22Rv1 (cell line): ENCODE results near the gene DCTN1.

ENCODE experiments used
- ZFX ChIP-seq: fragments of 450-650 bp; IDR thresholded peaks from 2 replicates; pipeline ENCODE4 v1.6.1; 2017; ENCODE audit warnings: antibody characterized with exemption, borderline replicate concordance
- TF ChIP-seq, protein P1 (sequence below): fragments of 450-650 bp; IDR thresholded peaks from 2 replicates; pipeline ENCODE4 v1.5.1; 2017; ENCODE audit warnings: mild to moderate bottlenecking

- TF ChIP-seq, protein P1, sequence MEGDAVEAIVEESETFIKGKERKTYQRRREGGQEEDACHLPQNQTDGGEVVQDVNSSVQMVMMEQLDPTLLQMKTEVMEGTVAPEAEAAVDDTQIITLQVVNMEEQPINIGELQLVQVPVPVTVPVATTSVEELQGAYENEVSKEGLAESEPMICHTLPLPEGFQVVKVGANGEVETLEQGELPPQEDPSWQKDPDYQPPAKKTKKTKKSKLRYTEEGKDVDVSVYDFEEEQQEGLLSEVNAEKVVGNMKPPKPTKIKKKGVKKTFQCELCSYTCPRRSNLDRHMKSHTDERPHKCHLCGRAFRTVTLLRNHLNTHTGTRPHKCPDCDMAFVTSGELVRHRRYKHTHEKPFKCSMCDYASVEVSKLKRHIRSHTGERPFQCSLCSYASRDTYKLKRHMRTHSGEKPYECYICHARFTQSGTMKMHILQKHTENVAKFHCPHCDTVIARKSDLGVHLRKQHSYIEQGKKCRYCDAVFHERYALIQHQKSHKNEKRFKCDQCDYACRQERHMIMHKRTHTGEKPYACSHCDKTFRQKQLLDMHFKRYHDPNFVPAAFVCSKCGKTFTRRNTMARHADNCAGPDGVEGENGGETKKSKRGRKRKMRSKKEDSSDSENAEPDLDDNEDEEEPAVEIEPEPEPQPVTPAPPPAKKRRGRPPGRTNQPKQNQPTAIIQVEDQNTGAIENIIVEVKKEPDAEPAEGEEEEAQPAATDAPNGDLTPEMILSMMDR: no peak
- TF ChIP-seq ZFX: no peak
Measured at GRCh38 chr2:74378007-74378406, 2.1 kb downstream of the DCTN1 start.
